Measurements from ENCODE around the gene ZMIZ1.

DNA sequence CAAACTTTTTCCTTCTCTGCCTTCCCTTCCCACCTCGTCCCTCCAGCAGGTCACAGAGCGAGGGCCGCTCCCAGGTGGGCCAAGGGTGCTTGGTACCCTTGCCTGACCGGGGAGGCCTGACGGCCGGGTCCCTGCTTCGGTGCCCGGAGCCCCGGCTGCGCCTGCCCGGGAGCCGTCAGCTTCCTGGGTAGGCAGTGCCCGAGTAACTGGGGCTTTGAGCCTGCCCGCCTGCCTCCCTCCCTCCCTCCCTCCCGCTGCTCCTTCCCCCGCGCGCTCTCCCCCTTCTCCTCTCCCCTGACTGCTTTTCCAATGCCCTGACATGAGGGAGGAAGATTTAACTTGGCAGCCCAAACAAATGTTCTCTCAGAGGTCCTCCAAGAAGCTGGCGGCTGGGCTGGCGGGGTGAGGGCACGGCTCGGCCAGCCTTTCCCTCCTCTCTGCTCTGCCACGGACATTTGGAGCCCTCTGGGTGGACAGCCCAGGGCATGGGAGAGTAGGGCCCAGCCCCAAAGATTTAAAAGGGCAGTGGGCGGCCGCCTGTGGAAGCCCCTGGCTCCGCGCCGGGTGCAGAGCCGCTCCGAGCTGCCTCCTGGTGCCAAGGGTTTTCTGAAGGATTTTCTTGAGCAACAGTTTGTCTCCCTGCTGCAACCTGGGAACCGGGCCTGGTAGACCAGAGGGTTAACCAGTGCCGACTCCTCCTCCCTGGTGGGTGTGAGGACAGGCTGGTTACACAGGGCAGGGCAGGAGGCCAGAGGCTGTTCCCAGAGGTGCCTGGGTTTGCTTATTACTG is 2.0 kb downstream of the ZMIZ1 start:
- TF ChIP-seq, protein P1, sequence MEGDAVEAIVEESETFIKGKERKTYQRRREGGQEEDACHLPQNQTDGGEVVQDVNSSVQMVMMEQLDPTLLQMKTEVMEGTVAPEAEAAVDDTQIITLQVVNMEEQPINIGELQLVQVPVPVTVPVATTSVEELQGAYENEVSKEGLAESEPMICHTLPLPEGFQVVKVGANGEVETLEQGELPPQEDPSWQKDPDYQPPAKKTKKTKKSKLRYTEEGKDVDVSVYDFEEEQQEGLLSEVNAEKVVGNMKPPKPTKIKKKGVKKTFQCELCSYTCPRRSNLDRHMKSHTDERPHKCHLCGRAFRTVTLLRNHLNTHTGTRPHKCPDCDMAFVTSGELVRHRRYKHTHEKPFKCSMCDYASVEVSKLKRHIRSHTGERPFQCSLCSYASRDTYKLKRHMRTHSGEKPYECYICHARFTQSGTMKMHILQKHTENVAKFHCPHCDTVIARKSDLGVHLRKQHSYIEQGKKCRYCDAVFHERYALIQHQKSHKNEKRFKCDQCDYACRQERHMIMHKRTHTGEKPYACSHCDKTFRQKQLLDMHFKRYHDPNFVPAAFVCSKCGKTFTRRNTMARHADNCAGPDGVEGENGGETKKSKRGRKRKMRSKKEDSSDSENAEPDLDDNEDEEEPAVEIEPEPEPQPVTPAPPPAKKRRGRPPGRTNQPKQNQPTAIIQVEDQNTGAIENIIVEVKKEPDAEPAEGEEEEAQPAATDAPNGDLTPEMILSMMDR (IDR thresholded peaks at IDR 0.05), result no peak
- TF ChIP-seq EP300 (IDR thresholded peaks at IDR 0.05), result no peak
- peak in 2 of 3 donors; percentile 78 to 82 for TF ChIP-seq POLR2AphosphoS5 (IDR thresholded peaks at IDR 0.05)
- peak; percentile 2 to 44 for TF ChIP-seq POLR2A (IDR thresholded peaks at IDR 0.05)

Measured in suprapubic skin (tissue), 4 donors.